GM23248 (cell line): ENCODE results near the gene SGO1.

Experiments
- EZH2 ChIP-seq: fragments of 200-600 bp; sonication (generic); IDR thresholded peaks from 2 replicates; pipeline ENCODE4 v1.6.1; 2018; ENCODE audit warnings: antibody characterized with exemption, mild to moderate bottlenecking; ENCODE audit not compliant: insufficient read depth, poor library complexity, severe bottlenecking
- EZH2phosphoT487 ChIP-seq: fragments of 200-600 bp; sonication (generic); IDR thresholded peaks from 2 replicates; pipeline ENCODE4 v1.6.1; 2018; ENCODE audit warnings: antibody characterized with exemption, moderate library complexity, mild to moderate bottlenecking, low read depth; ENCODE audit not compliant: insufficient read depth

GRCh38 chr3:20147361-20147760 is 38.6 kb downstream of the SGO1 start:
- TF ChIP-seq EZH2, result no peak
- no peak for TF ChIP-seq EZH2phosphoT487
